ENCODE data around the gene ACOXL. TPM values are rescaled to one million over a fixed set of nuclear protein-coding genes. Genes with fewer than 3 reads are reported as not detected.

ACOXL gene
- total RNA-seq, 1 donor = under 0.01 TPM

DNA sequence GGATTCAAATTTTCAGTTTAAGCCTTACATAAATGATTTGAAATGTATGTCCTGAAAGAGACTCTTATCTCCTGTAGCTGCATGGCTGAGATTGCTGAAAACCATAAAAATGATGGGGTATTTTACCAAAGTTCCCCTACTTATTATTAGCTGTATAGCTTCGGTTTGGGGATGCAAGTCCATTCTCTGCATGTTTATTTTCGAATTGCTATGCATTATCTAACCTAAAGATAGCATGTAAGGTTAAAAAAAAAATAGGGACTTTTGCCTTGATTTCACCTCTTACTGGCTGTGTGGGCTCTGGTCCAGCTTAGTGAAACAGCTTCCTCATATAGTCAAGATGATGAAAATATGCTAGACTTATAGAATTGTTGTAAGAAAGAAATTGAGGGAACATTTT lies 14.0 kb upstream of the ACOXL start:
- DNase-seq (ENCODE audit: low read depth in 2 of 3, low spot score in 2 of 3) = no peak

DNA sequence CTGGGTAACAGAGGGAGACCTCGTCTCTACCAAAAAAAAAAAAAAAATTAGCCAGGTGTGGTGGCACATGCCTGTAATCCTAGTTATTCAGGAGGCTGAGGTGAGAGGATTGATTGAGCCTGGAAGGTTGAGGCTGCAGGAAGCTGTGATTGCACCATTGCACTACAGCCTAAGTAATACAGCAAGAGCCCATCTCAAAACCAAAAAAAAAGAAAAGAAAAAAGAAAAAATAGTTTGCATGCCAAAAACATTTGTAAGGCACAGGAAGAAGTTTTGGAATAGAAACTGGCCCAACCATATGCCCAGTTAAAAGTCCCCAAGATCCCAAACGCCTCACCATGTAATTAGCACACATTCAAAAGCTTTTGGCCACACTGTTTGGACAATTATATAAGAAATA lies 13.4 kb upstream of the ACOXL start:
- DNase-seq (ENCODE audit: low read depth in 2 of 3, low spot score in 2 of 3) = no peak

DNA sequence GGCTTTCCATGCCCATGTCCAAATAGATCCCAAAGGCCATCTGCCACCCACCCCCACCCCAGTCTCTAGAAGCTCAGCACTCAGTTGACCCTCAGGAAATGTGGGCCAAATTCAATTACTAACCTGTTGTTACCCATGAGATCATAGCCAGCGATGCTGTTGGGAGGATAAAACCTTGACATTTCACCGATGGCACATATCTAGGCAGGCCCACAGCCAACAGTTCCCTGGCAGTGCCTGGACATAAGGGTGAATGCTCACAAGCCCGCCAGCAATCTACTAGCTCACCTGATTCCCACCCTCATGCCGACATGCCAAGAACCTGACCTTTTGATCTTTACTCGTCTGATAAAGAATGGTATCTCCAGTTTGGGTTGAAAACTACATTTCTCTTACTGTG lies 11.8 kb upstream of the ACOXL start:
- DNase-seq (ENCODE audit: low read depth in 2 of 3, low spot score in 2 of 3) = no peak

DNA sequence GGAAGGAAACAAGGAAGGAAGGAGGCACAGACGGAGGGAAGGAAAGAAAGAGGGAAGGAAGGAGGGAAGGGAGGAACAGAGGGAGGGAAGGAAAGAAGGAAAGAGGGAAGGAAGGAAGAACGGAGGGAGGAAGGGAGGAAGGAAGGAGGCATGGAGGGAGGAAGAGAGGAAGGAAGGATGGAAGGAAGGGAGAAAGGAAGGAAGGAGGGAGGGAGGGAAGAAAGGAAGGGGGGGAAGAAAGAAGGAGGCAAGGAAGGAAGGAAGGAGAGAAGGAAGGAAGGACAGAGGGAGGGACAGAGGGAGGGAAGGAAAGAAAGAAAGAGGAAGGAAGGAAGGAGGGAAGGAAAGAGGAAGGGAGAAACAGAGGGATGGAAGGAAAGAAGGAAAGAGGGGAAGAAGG lies 7.6 kb upstream of the ACOXL start:
- DNase-seq (ENCODE audit: low read depth in 2 of 3, low spot score in 2 of 3) = no peak

DNA sequence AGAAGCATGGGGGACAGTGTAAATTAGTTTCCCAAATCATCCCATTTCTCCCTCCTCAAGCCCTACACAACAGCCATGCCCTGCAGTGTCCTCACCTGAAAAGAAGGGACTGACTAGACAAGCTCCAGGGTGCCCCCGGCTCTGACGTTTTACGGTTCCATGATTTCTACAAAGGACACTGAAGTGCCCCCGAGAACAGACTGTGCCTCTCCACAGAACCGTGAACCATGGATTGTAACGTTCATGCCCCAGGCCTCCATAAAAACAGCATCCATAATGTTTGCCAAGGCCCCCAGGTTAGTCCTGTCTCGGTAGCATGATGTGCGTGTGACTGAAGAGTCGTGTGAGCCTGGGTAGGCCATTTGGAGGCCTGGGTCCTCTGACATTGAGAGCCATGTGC lies 7.0 kb upstream of the ACOXL start:
- no peak for DNase-seq (ENCODE audit: low read depth in 2 of 3, low spot score in 2 of 3)

DNA sequence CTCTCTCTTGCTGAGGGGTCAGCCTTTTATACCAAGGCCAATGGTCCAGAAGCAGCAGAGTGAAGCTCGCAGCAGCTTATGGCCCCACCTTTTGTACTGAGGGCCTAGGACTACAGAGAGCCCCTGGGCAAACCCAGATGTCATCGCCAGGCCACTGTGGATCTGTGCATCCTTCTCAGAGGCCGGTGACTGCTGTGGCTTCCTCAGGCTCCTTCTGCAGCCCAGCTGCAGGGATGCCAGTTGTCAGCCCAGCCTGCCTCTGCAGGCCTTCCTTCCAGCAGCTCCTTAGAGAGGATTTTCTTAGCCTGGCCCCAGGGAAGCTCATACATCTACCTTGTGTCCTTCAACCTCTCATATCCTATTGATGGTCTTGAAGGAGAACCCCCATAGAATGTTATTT lies 6.5 kb upstream of the ACOXL start:
- no peak for DNase-seq (ENCODE audit: low read depth in 2 of 3, low spot score in 2 of 3)

DNA sequence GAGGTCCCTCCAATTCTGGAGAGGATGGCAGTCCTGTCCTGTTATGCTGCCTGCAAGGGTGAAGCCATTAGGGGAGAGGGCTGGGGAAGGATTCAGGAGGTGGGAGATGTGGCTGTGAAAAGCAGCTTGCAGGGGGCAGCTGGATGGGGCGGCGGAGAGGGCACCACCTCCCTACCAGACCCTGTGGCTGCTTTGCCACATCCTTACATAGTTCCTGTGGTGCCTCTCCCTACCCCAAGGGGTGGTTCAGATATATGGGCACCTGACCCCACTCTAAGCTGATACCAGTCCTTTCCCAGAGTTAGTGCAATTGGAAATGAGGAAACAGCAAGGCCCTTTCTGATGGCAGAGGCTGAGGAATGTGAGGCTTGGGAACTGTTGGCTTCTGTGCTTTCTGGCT lies 6.1 kb upstream of the ACOXL start:
- DNase-seq (ENCODE audit: low read depth in 2 of 3, low spot score in 2 of 3) = no peak

DNA sequence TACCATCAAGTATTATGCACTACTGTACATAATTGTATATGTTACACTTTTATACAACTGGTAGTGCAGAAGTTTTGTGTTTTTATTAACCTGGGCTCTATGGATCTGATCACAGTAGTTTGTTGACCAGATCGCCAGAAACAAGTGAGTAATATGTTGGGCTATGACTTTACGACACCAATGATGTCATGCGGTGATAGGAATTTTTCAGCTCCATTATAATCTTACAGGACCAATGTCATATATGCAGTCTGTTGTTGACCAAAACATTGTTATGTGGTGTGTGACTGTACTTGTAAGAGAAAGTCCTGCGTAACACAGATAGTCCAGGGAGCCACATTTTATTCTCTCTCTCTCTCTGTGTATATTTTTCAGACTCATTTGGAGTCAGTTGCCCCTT lies 4.5 kb upstream of the ACOXL start:
- no peak for DNase-seq (ENCODE audit: low read depth in 2 of 3, low spot score in 2 of 3)

DNA sequence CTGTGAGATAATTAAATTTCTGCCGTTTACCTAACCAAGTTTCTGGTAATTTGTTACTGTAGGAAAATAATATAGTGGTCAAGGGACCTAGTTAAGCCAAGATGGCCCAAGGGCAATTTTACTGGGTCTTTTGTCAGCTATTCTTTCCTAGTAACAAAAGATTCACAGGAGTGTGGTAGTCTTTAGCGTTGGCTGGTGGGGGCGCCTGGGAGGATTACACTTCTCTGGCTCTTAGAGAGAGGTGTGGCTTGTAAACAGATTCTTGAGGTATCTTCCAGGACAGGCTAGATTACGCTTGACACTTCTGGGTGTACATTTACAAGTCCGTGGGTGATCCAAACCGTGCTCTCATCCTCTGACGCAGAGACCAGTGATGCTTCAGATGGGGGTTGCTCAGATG lies 3.3 kb upstream of the ACOXL start:
- no peak for DNase-seq (ENCODE audit: low read depth in 2 of 3, low spot score in 2 of 3)

DNA sequence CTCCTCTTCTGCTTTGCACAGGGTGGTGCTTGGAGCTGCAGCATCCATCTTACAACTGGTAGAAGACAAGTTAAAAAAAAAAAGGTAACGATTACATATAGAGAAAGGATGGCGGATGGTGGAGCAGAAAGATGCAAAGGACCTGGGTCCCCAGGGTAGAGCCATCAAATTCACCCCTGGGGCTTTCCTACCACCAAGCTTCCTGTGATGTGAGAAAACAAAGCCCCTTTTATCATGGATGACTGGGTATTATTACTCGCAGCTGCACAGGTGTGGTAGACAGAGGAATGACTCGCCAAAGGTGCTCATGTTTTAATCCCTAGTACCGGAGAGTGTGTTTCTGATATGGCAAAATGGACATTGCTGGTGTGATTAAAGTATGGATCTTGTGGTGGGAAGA lies 1.3 kb upstream of the ACOXL start:
- no peak for DNase-seq (ENCODE audit: low read depth in 2 of 3, low spot score in 2 of 3)

DNA sequence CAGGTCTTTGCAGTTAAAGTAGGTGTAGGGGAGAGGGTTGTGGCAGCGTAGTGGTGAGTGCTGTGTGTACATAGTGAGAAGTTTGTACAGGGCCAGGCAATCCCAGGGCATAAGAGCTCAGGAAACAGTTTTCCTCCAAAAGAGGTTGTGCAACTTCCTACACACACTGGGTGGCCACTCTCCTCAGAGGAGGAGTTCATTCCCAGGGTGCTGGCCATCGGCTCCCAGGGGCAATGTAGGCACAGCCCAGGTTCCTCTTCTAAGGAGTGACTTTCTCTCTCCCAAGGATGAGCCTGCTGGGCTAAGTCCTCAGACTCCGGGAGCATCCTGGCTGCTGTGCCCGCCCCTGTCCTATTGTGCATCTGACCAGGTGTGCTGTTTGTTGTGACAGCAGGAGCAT lies 3.0 kb downstream of the ACOXL start:
- no peak for DNase-seq (ENCODE audit: low read depth in 2 of 3, low spot score in 2 of 3)

DNA sequence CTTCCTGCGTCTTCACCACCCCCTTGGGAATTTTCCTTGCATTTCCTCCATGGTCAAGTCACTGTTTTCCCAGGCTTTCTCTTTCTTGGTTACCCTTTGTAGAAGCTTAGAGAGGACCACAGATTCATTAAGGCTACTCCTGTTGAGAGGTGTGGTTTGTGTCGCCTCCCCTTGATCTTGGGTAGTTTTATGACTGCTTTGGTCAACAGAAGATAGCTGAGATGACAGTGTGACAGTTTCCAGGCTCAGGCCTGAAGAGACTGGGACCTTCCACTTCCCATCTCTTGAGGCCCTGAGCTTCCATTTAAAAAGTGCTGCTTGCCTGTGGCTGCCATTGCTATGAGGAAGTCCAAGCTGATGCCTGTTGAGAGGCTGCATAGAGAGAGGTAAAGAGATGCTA lies 5.4 kb downstream of the ACOXL start:
- no peak for DNase-seq (ENCODE audit: low read depth in 2 of 3, low spot score in 2 of 3)

DNA sequence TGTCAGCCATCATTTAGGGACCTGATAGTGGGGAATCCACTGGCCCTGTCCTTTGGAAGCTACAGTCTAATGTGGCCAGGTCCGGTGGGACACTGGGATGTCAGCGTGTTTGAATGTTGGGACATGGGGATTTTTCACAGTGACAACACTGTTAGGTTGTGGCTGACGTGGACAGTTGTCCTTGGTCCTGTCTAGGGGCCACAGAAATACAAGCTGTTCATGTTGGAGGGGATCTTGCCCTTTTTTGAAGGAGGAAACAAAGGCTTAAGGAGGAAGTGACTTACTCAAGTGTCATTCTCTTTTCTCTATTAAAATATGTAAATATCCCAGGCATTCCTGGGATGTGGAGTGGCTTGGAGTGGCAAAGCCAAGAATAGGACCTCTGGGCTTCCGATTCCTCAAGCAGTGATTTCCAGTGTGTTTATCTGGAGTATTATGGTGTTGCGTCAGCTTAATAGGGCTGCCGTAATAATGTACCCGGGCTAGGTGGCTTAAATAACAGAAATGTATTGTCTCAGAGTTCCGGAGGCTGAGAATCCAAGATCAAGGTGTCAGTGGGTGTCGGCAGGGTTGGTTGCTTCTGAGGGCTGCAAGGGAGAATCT lies 8.5 kb downstream of the ACOXL start:
- no peak for DNase-seq (ENCODE audit: low read depth in 2 of 3, low spot score in 2 of 3)

DNA sequence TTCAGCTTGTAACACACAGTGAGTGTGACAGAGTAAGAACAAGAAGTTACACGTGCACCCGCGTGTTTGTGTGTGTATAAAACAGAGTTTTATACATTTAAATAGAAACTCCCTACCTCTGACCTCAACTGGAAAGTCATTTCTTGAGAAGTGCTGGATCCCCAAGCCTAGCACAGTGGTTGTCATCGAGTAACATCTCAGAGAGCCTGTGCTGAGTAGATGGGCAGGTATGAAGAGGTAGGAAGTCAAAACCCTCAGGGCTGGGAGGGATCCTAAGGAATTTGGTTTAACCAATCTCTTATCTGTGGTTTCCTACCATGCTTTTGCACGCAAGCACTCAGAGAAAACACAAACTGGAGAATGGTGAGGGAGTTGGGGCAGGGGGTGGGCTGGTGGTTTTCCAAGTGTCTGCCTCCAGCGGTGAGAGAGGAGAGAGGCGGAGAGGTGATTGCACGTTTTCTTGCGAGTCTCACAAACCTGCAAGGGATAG lies 9.2 kb downstream of the ACOXL start:
- DNase-seq (ENCODE audit: low read depth in 2 of 3, low spot score in 2 of 3) = no peak

DNA sequence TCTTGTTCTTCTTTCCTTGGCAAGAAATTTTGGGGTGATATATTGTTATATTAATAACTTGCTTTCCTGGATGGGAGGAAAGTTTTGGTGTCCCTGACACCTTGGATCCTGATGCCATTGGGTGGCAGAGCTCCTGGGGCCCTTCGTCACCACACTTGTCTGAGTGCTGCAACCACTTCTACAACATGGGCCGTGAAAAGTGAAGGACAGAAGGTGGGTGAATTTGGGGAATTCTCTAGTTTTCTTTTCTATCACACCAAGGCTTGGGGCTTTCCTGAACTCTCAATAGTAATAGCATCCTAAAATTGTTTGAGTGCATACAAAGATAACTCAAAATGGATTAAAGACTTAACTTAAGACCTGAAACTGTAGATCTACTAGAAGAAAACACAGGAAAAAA lies 10.0 kb downstream of the ACOXL start:
- no peak for DNase-seq (ENCODE audit: low read depth in 2 of 3, low spot score in 2 of 3)

DNA sequence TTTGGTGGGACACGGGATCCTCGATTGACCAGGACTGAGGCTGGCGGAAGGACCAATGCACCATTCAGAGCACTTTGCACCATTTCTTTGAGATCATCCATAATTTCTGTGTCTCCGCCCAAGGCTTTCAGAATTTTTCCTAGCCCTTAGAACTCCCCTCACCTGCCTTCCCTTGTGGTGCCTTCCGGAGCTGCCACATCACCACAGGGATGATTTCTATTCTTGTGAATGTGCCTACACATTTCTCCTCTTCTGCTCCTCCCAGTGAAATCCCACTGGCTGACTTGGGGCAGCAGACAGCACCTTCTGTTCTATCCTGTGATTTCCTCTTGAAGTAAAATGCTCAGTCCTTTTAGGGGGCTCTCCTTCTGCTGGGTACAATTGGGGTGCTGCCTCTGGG lies 11.2 kb downstream of the ACOXL start:
- DNase-seq (ENCODE audit: low read depth in 2 of 3, low spot score in 2 of 3) = no peak

DNA sequence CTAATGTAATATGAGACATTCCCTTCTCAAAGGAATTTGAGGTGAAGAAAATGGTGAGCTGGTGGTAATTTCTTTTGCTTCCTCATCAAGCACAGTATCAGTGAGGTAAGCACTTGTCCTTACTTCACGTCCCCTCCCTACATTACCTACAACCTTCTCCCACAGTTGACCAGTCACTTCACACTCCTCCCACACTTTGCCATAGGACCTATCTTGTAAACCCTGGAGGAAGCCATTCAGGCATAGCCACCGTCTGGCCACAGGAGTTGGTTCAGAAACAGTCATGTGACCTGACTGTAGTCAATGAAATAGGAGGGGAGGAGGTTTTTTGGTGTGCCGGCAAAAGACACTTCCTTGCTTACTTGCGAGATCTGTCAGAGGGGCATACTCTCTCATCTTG lies 12.1 kb downstream of the ACOXL start:
- no peak for DNase-seq (ENCODE audit: low read depth in 2 of 3, low spot score in 2 of 3)

DNA sequence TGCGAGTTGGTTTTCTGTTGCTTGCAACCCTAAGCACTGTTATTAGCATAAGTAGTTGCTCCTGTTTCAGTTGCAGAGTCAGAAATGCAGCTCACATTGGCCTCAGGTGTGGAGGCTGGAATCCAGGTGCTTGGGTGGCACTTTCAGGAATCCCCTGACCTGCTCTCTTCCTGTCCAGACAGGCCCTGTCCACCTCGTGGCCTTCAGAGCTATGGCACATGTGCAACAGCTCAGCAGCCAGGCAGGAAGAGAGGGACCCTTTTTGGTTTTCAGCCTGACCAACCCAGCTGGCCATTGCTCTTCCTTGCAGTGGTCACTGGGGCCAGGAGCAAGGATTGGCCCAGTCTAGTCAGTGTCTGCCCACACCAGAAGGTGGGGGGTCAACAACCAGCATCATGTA lies 12.7 kb downstream of the ACOXL start:
- no peak for DNase-seq (ENCODE audit: low read depth in 2 of 3, low spot score in 2 of 3)

DNA sequence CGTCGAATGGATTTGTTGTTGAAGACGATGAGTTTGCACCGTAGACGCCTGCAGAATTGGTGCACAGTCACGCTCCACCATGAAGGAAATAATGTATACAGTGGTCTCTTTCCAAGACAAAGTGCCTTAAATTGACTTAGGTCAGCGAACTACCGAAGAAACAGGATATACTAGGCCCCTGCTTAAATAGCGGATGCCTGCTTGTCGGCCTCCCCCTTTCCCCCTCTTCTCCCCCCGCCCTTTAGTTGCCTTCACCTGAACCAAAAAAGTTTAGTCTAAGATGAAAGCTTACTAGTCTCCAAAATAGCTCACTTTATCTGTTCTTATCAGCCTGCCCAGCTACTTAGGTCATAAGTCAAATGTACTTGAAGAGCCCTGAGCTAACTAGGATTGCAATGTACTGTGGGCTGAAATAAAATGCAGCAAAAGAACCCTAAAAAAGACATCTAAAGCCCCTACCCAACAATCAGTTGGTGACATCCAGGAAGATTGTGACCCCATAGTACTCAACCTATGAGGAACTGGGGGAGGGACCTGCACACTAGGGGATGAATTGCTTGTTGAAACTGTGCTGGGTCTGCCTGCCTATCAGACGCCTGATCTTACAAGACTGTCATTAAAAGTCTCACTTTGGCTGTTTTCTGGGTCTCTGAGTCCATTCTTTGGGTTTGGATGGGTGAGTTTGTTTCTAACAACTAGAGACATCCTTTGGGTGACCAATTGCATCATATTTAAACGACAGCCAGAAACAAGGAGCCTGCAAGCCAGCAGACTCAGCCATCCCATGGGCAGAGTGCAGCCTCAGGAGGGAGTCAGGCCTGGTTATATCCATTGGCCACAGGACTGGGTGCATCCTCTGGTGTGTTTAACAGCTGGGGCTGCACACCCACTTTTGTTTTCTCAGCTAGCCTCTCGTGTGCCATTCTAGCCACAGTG lies 14.5 kb downstream of the ACOXL start:
- no peak for DNase-seq (ENCODE audit: low read depth in 2 of 3, low spot score in 2 of 3)

DNA sequence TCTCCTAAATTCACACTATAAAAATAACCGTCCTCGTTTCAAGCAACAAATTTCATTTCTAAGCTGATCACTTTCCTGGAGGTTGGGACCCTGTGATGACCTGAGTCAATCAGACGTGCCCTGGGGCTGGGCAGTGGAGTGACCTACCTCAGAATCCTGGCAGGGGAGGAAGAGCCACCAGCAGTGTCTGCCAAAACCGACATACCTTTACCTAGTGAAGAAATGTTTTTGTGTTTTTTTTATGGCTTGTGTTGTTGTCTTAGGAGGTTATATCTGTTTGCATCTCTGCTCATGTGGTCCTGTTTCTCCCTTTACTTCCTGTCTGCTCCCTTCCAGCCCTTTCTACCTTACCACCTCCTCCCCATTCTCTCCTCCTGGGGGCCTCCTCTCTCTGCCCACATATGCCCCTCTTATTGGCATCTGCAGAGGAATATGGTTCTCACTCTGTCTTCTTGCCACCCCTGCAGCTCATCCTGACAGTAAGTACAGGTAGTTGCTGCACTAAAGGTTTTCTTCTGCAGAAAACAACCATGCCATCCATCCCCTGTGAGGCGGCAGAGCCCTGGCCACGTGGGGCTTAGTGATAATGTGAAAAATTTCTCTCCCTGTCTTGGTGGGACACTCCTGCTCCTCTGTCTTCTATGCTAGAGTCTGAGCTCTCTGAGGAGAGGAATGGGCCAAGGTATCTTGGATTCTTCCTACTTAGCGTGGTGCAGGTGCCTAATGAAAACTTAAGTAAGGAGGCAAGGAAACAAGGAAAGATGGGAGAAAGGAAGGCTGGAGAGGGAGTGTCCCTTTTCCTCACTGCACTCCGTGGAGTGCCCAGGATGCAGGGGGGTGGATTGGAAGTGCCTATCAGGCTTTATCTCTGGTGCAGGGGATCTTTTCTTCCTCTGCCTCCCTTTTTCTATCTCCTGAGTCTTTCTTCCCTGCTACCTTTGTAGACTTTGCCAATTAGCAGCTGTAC lies 15.4 kb downstream of the ACOXL start:
- no peak for DNase-seq (ENCODE audit: low read depth in 2 of 3, low spot score in 2 of 3)

DNA sequence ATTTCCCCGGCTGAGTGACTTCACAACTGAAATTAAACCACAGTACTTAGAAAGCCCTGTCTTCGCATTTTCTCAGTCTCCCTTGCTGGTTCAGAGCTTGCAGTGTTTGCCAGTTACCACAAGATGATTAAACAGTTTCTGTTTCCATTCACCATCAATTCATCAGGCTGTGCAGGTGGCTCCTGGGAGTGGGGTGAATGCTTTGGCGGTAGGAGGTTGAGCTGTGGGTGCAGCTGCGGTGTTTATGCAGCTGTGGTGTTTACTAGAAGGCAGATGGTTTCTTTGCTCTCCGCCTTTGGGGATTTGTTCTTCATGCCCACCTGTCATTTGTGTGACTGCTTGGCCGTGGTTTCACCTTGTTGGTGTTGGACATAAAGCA lies 16.1 kb downstream of the ACOXL start:
- DNase-seq (ENCODE audit: low read depth in 2 of 3, low spot score in 2 of 3) = peak in 2 of 3 donors; percentile 67 to 92
